CD4-positive, alpha-beta memory T cell (primary cell): ENCODE measurements around the gene RALB. TPM values are rescaled to one million over a fixed set of nuclear protein-coding genes. Genes with fewer than 3 reads are reported as not detected.
"Not testable (repeated sequence)": the region's sequence is repeated elsewhere in the genome, so short reads cannot be mapped to it uniquely, and the experiment has no call there.

Experiments
- CTCF ChIA-PET: fragments of 350-600 bp; sonication (Branson Sonifier 250); formaldehyde crosslinking; loops from one replicate; lab custom pipeline; 2021; ENCODE audit warnings: inconsistent platforms; ENCODE audit not compliant: partially characterized antibody; lab: Charles Lee
- POLR2A ChIA-PET: fragments of 350-600 bp; sonication (Branson Sonifier 250); formaldehyde crosslinking; loops from one replicate; lab custom pipeline; 2021; ENCODE audit not compliant: partially characterized antibody; lab: Charles Lee
- DNase-seq, 5 donors: peaks; one replicate each; pipeline versions ENCODE4 v3.0.0 to v3.0.0-alpha.2; 2020 to 2022; ENCODE audit warnings: mixed read lengths in 1 of 5
- H3K27ac ChIP-seq: one replicate; pipeline ENCODE4 v1.7.0; 2013; ENCODE audit warnings: low read depth, low read length
- H3K27me3 ChIP-seq: 2 replicates; pipeline ENCODE4 v1.7.0; 2013; ENCODE audit warnings: mild to moderate bottlenecking, low read length, moderate library complexity; ENCODE audit not compliant: insufficient read depth
- H3K36me3 ChIP-seq: 2 replicates; pipeline ENCODE4 v1.7.0; 2013; ENCODE audit warnings: mild to moderate bottlenecking, low read length, moderate library complexity; ENCODE audit not compliant: insufficient read depth
- H3K4me1 ChIP-seq: 2 replicates; pipeline ENCODE4 v1.7.0; 2013; ENCODE audit warnings: mild to moderate bottlenecking, low read length, moderate library complexity; ENCODE audit not compliant: insufficient read depth
- H3K4me3 ChIP-seq, 2 donors: one replicate each; pipeline ENCODE4 v1.7.0; 2013; ENCODE audit warnings: low read length in 2 of 2, mild to moderate bottlenecking in 1 of 2
- H3K9me3 ChIP-seq, 2 donors: one replicate each; pipeline ENCODE4 v1.7.0; 2013; ENCODE audit warnings: low read length in 2 of 2, control low read depth in 1 of 2; ENCODE audit not compliant: control insufficient read depth in 1 of 2
- H3K27ac Mint-ChIP-seq, 7 donors: one replicate each; pipeline ENCODE4 v1.8.0; 2020 to 2021; ENCODE audit warnings: mixed read lengths in 7 of 7, mild to moderate bottlenecking in 6 of 7, inconsistent platforms in 3 of 7, moderate library complexity in 3 of 7
- H3K27me3 Mint-ChIP-seq, 2 donors: one replicate each; pipeline ENCODE4 v1.8.0; 2020 to 2021; ENCODE audit warnings: mixed read lengths in 2 of 2
- H3K36me3 Mint-ChIP-seq, 2 donors: one replicate each; pipeline ENCODE4 v1.8.0; 2020 to 2021; ENCODE audit warnings: mixed read lengths in 2 of 2, inconsistent platforms in 1 of 2, mild to moderate bottlenecking in 1 of 2
- H3K4me1 Mint-ChIP-seq, 4 donors: one replicate each; pipeline ENCODE4 v1.8.0; 2020 to 2021; ENCODE audit warnings: mixed read lengths in 4 of 4, mild to moderate bottlenecking in 1 of 4
- H3K4me3 Mint-ChIP-seq, 8 donors: one replicate each; pipeline ENCODE4 v1.8.0; 2020 to 2021; ENCODE audit warnings: mixed read lengths in 8 of 8, mild to moderate bottlenecking in 7 of 8, moderate library complexity in 6 of 8, inconsistent platforms in 3 of 8
- H3K9me3 Mint-ChIP-seq, 8 donors: one replicate each; pipeline ENCODE4 v1.8.0; 2020 to 2021; ENCODE audit warnings: mixed read lengths in 8 of 8, mild to moderate bottlenecking in 5 of 8, inconsistent platforms in 3 of 8, moderate library complexity in 1 of 8
- intact Hi-C: fragments of 100-400 bp; cut with micrococcal nuclease; formaldehyde crosslinking; loops from one replicate; pipeline ENCODE4 v1.15.1; 2023
- polyA plus RNA-seq, 2 donors: library from polyadenylated mRNA; unstranded; fragments of 300-500 nt; fragmentation: Illumina TruSeq; gene quantifications; one replicate each; pipeline ENCODE4 v1.2.3, GENCODE V29; 2021
- total RNA-seq, 2 experiments: library from RNA; stranded (reverse); gene quantifications; one replicate each; pipeline ENCODE4 v1.2.3, GENCODE V29; 2021

RALB gene
- total and polyA plus RNA-seq, 4 experiments from 2014 or later = 14.0 to 50.4 (median 24.4) TPM

DNA sequence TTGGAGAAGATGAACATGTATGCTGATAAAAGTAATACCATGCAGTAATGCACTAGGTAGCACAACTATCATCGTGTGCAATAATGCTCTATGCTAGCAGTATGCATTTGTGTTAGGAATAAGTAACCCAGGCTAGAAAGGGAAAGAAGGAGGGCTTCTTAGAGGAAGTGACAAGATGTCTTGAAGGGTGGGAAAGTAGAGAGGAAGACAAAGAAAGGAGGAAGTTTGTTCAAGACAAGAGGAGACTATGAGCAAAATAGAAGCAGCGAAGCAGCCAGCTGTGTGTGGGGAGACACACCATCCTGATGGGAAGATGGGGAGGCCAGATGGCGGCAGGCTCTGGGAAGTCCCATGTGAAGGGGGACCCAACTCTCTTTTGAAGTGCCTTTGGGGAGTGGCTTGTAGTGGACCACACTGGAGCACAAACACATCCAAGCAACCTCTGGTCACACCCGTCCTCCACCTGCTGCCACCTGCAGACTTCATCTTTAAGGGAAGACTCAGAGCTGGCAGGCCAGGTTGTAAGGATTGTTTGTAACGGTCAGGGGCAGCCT, 53.4 kb downstream of the RALB start:
- no peaks in the 10 kb centered on the region for H3K36me3 ChIP-seq
- H3K36me3 Mint-ChIP-seq = peaks cover 4 to 22% of the 10 kb centered on the region in 2 donors
- H3K27me3 Mint-ChIP-seq = no peaks in the 10 kb centered on the region
- intact Hi-C loops = no loop called here
- no peak for DNase-seq
- H3K4me3 Mint-ChIP-seq = no peak overlapping the region
- no peaks in the 10 kb centered on the region for H3K27me3 ChIP-seq
- no peaks in the 10 kb centered on the region for H3K4me1 ChIP-seq
- H3K9me3 Mint-ChIP-seq = no peaks in the 10 kb centered on the region
- peak overlapping the region in 2 of 7 donors; percentile 14 to 31 for H3K27ac Mint-ChIP-seq
- peaks cover 0 to 7% (median under 1%) of the 10 kb centered on the region in 4 donors for H3K4me1 Mint-ChIP-seq
- POLR2A ChIA-PET = no interaction called here
- no peak overlapping the region for H3K27ac ChIP-seq
- CTCF ChIA-PET = no interaction called here
- no peak overlapping the region for H3K4me3 ChIP-seq
- H3K9me3 ChIP-seq = no peaks in the 10 kb centered on the region

DNA sequence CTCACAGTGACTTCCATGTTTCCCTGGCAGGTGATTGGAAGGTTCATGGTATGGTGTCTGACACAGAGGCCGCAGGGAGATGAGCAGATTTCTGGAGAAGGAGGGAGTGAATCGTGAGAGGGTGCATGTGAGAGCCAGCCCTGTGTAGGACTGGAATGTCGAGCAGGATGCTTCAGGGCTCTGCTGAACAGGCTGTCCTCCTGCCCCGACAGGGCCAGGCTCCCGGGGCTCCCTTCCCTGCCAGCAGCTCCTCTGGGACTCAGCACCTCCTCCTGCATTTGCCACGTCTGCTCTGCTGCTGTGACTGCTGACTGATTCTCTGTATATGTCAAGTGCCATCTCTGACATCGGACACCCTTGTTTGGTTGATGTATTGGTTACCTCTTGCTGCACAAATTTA, 54.8 kb downstream of the RALB start:
- Mint-ChIP-seq H3K4me3 (no peak overlapping the region), H3K4me1 (peaks cover 0 to 5% (median 2%) of the 10 kb centered on the region in 4 donors), H3K9me3 (no peaks in the 10 kb centered on the region), H3K27ac (no peak overlapping the region), H3K36me3 (peaks cover under 1 to 18% of the 10 kb centered on the region in 2 donors), H3K27me3 (no peaks in the 10 kb centered on the region)
- H3K9me3 ChIP-seq = no peaks in the 10 kb centered on the region
- no peaks in the 10 kb centered on the region for H3K27me3 ChIP-seq
- CTCF ChIA-PET = interaction anchor here (1.0 kb wide), 1 partner anchor 9 kb away, joined by 3 read pairs; no protein-coding TSS in a partner anchor
- H3K36me3 ChIP-seq = no peaks in the 10 kb centered on the region
- no peak overlapping the region for H3K27ac ChIP-seq
- POLR2A ChIA-PET = no interaction called here
- intact Hi-C loops = no loop called here
- H3K4me1 ChIP-seq = peaks cover under 1% of the 10 kb centered on the region
- H3K4me3 ChIP-seq = no peak overlapping the region
- no peak for DNase-seq

- H3K4me1 Mint-ChIP-seq = peaks cover 4 to 10% (median 8%) of the 10 kb centered on the region in 4 donors
- POLR2A ChIA-PET = no interaction called here
- intact Hi-C loops = no loop called here
- DNase-seq = no peak
- Histone ChIP-seq H3K27ac (no peak overlapping the region), H3K27me3 (no peaks in the 10 kb centered on the region), H3K9me3 (no peaks in the 10 kb centered on the region), H3K36me3 (no peaks in the 10 kb centered on the region), H3K4me1 (peaks cover 8% of the 10 kb centered on the region), H3K4me3 (no peak overlapping the region)
- peak overlapping the region in 2 of 7 donors; percentile 29 to 75 for H3K27ac Mint-ChIP-seq
- H3K27me3 Mint-ChIP-seq = no peaks in the 10 kb centered on the region
- H3K36me3 Mint-ChIP-seq = peaks cover 0 to 11% of the 10 kb centered on the region in 2 donors
- CTCF ChIA-PET = interaction anchor here (1.0 kb wide), 1 partner anchor 9 kb away, joined by 3 read pairs; no protein-coding TSS in a partner anchor
- H3K4me3 Mint-ChIP-seq = no peak overlapping the region
- no peaks in the 10 kb centered on the region for H3K9me3 Mint-ChIP-seq
Measured at GRCh38 chr2:120308038-120308910, 55.6 kb downstream of the RALB start.

GRCh38 chr2:120310136-120310535, 57.5 kb downstream of the RALB start:
- POLR2A ChIA-PET = no interaction called here
- Mint-ChIP-seq H3K27ac (no peak overlapping the region), H3K4me3 (no peak overlapping the region), H3K9me3 (no peaks in the 10 kb centered on the region), H3K4me1 (peaks cover 14 to 27% (median 19%) of the 10 kb centered on the region in 4 donors), H3K27me3 (peaks cover 0 to 3% of the 10 kb centered on the region in 2 donors), H3K36me3 (peaks cover 0 to 5% of the 10 kb centered on the region in 2 donors)
- Histone ChIP-seq H3K4me1 (peaks cover 19% of the 10 kb centered on the region), H3K9me3 (no peaks in the 10 kb centered on the region), H3K4me3 (no peak overlapping the region), H3K36me3 (no peaks in the 10 kb centered on the region), H3K27me3 (no peaks in the 10 kb centered on the region), H3K27ac (no peak overlapping the region)
- DNase-seq = no peak
- intact Hi-C loops = loop anchor here (5.0 to 10.0 kb wide), 2 partner anchors 485 to 668 kb away; no protein-coding TSS in a partner anchor
- CTCF ChIA-PET = interaction anchor here (1.5 to 6.8 kb wide), 4 partner anchors 27 to 201 kb away, joined by 3 to 83 read pairs (median 27); no protein-coding TSS in a partner anchor

- H3K36me3 ChIP-seq, H3K27me3 Mint-ChIP-seq, H3K4me3 ChIP-seq, H3K9me3 ChIP-seq, POLR2A ChIA-PET, H3K4me3 Mint-ChIP-seq, H3K36me3 Mint-ChIP-seq, H3K27ac Mint-ChIP-seq, H3K27ac ChIP-seq, DNase-seq, H3K27me3 ChIP-seq, H3K9me3 Mint-ChIP-seq: not testable (repeated sequence)
- H3K4me1 Mint-ChIP-seq = peaks cover 13 to 29% (median 21%) of the 10 kb centered on the region in 4 donors
- peaks cover 19% of the 10 kb centered on the region for H3K4me1 ChIP-seq
- CTCF ChIA-PET = interaction anchor here (0.9 to 6.8 kb wide), 10 partner anchors 11 to 667 kb away, joined by 3 to 91 read pairs (median 4); no protein-coding TSS in a partner anchor
- intact Hi-C loops = loop anchor here (5.0 to 10.0 kb wide), 2 partner anchors 486 to 669 kb away; no protein-coding TSS in a partner anchor
Measured at GRCh38 chr2:120310841-120311240, 58.2 kb downstream of the RALB start.

DNA sequence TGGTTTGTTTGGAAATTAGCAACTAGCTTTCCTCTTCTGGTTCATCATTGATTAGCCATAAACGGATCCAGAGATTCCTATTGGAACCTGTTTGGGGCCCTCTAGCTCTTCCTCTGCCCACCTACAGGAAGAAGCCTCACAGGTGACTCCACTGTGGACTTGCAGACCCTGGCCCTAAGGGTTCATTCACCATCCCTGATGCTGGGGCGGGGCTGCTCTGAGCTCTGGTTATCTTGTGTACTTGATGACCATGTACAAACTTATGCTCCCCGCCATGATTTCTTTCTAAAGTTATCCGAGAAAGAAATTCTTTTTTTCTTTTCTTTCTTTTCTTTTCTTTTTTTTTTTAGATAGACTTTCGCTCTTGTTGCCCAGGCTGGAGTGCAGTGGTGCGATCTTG, 59.4 kb downstream of the RALB start:
- no peak for DNase-seq
- H3K27me3 Mint-ChIP-seq = peaks cover 0 to 4% of the 10 kb centered on the region in 2 donors
- H3K27ac Mint-ChIP-seq = peak overlapping the region in 1 of 7 donors; percentile 12
- POLR2A ChIA-PET = interaction anchor here (1.5 to 2.6 kb wide), 4 partner anchors 60 to 203 kb away, joined by 6 to 9 read pairs (median 8); partner anchors contain the start of genes RALB and TMEM185B
- no peaks in the 10 kb centered on the region for H3K36me3 Mint-ChIP-seq
- Histone ChIP-seq H3K4me1 (peaks cover 19% of the 10 kb centered on the region), H3K27ac (no peak overlapping the region), H3K36me3 (no peaks in the 10 kb centered on the region), H3K4me3 (no peak overlapping the region), H3K27me3 (no peaks in the 10 kb centered on the region), H3K9me3 (no peaks in the 10 kb centered on the region)
- H3K4me3 Mint-ChIP-seq = peak overlapping the region in 2 of 8 donors; percentile 1 to 85
- CTCF ChIA-PET = interaction anchor here (0.8 to 6.8 kb wide), 26 partner anchors 11 to 668 kb away, joined by 3 to 91 read pairs (median 6); partner anchors contain the start of genes RALB and TMEM185B
- intact Hi-C loops = loop anchor here (2.0 to 10.0 kb wide), 3 partner anchors 487 to 670 kb away; no protein-coding TSS in a partner anchor
- H3K9me3 Mint-ChIP-seq = no peaks in the 10 kb centered on the region
- H3K4me1 Mint-ChIP-seq = peaks cover 11 to 29% (median 21%) of the 10 kb centered on the region in 4 donors
